H9 (cell line): ENCODE results near the gene OR2S2. TPM values are rescaled to one million over a fixed set of nuclear protein-coding genes. Genes with fewer than 3 reads are reported as not detected.

ENCODE experiments used
- DNase-seq: peaks from one replicate; pipeline ENCODE4 v3.0.0-alpha.2; 2017
- H2AFZ ChIP-seq: one replicate; pipeline ENCODE4 v1.6.1; 2013; ENCODE audit warnings: mild to moderate bottlenecking, low read length, control low read depth, moderate library complexity
- H2AK5ac ChIP-seq: 2 replicates; pipeline ENCODE4 v1.6.1; 2013; ENCODE audit warnings: low read length, control low read depth, mixed read lengths; ENCODE audit not compliant: insufficient read length
- H2BK120ac ChIP-seq: one replicate; pipeline ENCODE4 v1.6.1; 2013; ENCODE audit warnings: low read depth, mild to moderate bottlenecking, low read length, control low read depth, inconsistent platforms; ENCODE audit not compliant: poor library complexity, severe bottlenecking
- H2BK12ac ChIP-seq: 2 replicates; pipeline ENCODE4 v1.6.1; 2013; ENCODE audit warnings: low read length, control low read depth, mixed read lengths, low read depth; ENCODE audit not compliant: insufficient read length
- H2BK15ac ChIP-seq: 2 replicates; pipeline ENCODE4 v1.6.1; 2013; ENCODE audit warnings: low read depth, low read length, control low read depth
- H2BK20ac ChIP-seq: one replicate; pipeline ENCODE4 v1.6.1; 2013; ENCODE audit warnings: low read depth, mild to moderate bottlenecking, low read length, control low read depth, inconsistent platforms; ENCODE audit not compliant: poor library complexity, severe bottlenecking
- H2BK5ac ChIP-seq: 2 replicates; pipeline ENCODE4 v1.6.1; 2013; ENCODE audit warnings: low read length, control low read depth, mixed read lengths; ENCODE audit not compliant: insufficient read length
- H3K14ac ChIP-seq: 2 replicates; pipeline ENCODE4 v1.6.1; 2013; ENCODE audit warnings: low read length, control low read depth; ENCODE audit not compliant: insufficient read depth
- H3K18ac ChIP-seq: 2 replicates; pipeline ENCODE4 v1.6.1; 2013; ENCODE audit warnings: low read depth, mild to moderate bottlenecking, mixed read lengths, low read length, control low read depth; ENCODE audit not compliant: insufficient read length
- H3K23ac ChIP-seq: 2 replicates; pipeline ENCODE4 v1.6.1; 2013; ENCODE audit warnings: low read length, control low read depth, mixed read lengths, low read depth; ENCODE audit not compliant: insufficient read length
- H3K23me2 ChIP-seq: 2 replicates; pipeline ENCODE4 v1.6.1; 2013; ENCODE audit warnings: low read depth, mild to moderate bottlenecking, mixed read lengths, low read length, control low read depth; ENCODE audit not compliant: insufficient read length, poor library complexity, severe bottlenecking
- H3K27ac ChIP-seq: 2 replicates; pipeline ENCODE4 v1.5.1; 2013; ENCODE audit warnings: low read length, control low read depth, mixed read lengths, low read depth; ENCODE audit not compliant: insufficient read length
- H3K27me3 ChIP-seq: 2 replicates; pipeline ENCODE4 v1.6.1; 2013; ENCODE audit warnings: low read length, control low read depth, inconsistent platforms; ENCODE audit not compliant: insufficient read depth
- H3K4ac ChIP-seq: 2 replicates; pipeline ENCODE4 v1.6.1; 2013; ENCODE audit warnings: low read depth, mild to moderate bottlenecking, control low read depth, inconsistent platforms, low read length, moderate library complexity
- H3K4me1 ChIP-seq: 2 replicates; pipeline ENCODE4 v1.6.1; 2013; ENCODE audit warnings: low read length, control low read depth, inconsistent platforms; ENCODE audit not compliant: insufficient read depth
- H3K4me2 ChIP-seq: 2 replicates; pipeline ENCODE4 v1.6.1; 2013; ENCODE audit warnings: low read length, control low read depth, mixed read lengths; ENCODE audit not compliant: insufficient read length, insufficient read depth
- H3K56ac ChIP-seq: 2 replicates; pipeline ENCODE4 v1.6.1; 2013; ENCODE audit warnings: low read depth, mild to moderate bottlenecking, mixed read lengths, low read length, control low read depth; ENCODE audit not compliant: insufficient read length
- H3K79me1 ChIP-seq: 2 replicates; pipeline ENCODE4 v1.6.1; 2013; ENCODE audit warnings: low read depth, mild to moderate bottlenecking, moderate library complexity, low read length, control low read depth, inconsistent platforms; ENCODE audit not compliant: insufficient read depth, poor library complexity, severe bottlenecking
- H3K79me2 ChIP-seq: 2 replicates; pipeline ENCODE4 v1.6.1; 2013; ENCODE audit warnings: low read length, control low read depth, inconsistent platforms; ENCODE audit not compliant: insufficient read depth
- H3K9ac ChIP-seq: 2 replicates; pipeline ENCODE4 v1.6.1; 2013; ENCODE audit warnings: low read length, control low read depth, mixed read lengths; ENCODE audit not compliant: insufficient read length; ENCODE audit errors: extremely low read depth
- H3K9me3 ChIP-seq: one replicate; pipeline ENCODE4 v1.6.1; 2013; ENCODE audit warnings: low read depth, low read length, inconsistent platforms; ENCODE audit not compliant: control insufficient read depth
- H3T11ph ChIP-seq: one replicate; pipeline ENCODE4 v1.6.1; 2013; ENCODE audit warnings: mild to moderate bottlenecking, low read length, control low read depth, inconsistent platforms
- H4K20me1 ChIP-seq: one replicate; pipeline ENCODE4 v1.6.1; 2013; ENCODE audit not compliant: control insufficient read depth, insufficient read length, insufficient read depth
- H4K5ac ChIP-seq: 2 replicates; pipeline ENCODE4 v1.6.1; 2013; ENCODE audit warnings: low read depth, mild to moderate bottlenecking, mixed read lengths, low read length, control low read depth; ENCODE audit not compliant: insufficient read length
- H4K8ac ChIP-seq: replicated peaks from 2 replicates; pipeline ENCODE4 v1.6.1; 2013; ENCODE audit warnings: low read length, control low read depth, mixed read lengths, low read depth; ENCODE audit not compliant: insufficient read length
- H4K91ac ChIP-seq: 2 replicates; pipeline ENCODE4 v1.6.1; 2013; ENCODE audit warnings: low read depth, mild to moderate bottlenecking, moderate library complexity, mixed read lengths, low read length, control low read depth; ENCODE audit not compliant: insufficient read length
- H3K27ac Mint-ChIP-seq, 3 experiments: 2 replicates in 2 of 3; 3 replicates in 1 of 3; pipeline ENCODE4 v1.8.0; 2020 to 2021; ENCODE audit warnings: mixed read lengths in 3 of 3, mild to moderate bottlenecking in 1 of 3, moderate library complexity in 1 of 3
- H3K27me3 Mint-ChIP-seq: 2 replicates; pipeline ENCODE4 v1.8.0; 2021; ENCODE audit warnings: low read depth, mild to moderate bottlenecking, moderate library complexity, mixed read lengths
- H3K36me3 Mint-ChIP-seq, 3 experiments: 2 replicates in 2 of 3; 3 replicates in 1 of 3; pipeline ENCODE4 v1.8.0; 2020 to 2021; ENCODE audit warnings: low read depth in 3 of 3, mixed read lengths in 3 of 3; ENCODE audit not compliant: insufficient read depth in 1 of 3
- H3K4me1 Mint-ChIP-seq, 2 experiments: 2 replicates each; pipeline ENCODE4 v1.8.0; 2020; ENCODE audit warnings: mixed read lengths in 2 of 2
- H3K4me3 Mint-ChIP-seq, 2 experiments: 2 replicates in 1 of 2; 3 replicates in 1 of 2; pipeline ENCODE4 v1.8.0; 2020 to 2021; ENCODE audit warnings: mild to moderate bottlenecking in 2 of 2, mixed read lengths in 2 of 2, moderate library complexity in 1 of 2
- H3K9me3 Mint-ChIP-seq, 2 experiments: 2 replicates in 1 of 2; 3 replicates in 1 of 2; pipeline ENCODE4 v1.8.0; 2020; ENCODE audit warnings: mild to moderate bottlenecking in 2 of 2, mixed read lengths in 2 of 2, moderate library complexity in 1 of 2
- WGBS: extraction: QIAGEN DNeasy Blood & Tissue Kit; methylation state at CpG from one replicate; pipeline ENCODE4 v1.1.7; 2013; ENCODE audit warnings: missing lambda C conversion rate, low lambda C conversion rate, mixed read lengths; ENCODE audit not compliant: insufficient read length; ENCODE audit errors: extremely low coverage; 5-methylcytosine and 5-hydroxymethylcytosine counted together
- total RNA-seq: library from RNA; stranded (reverse); gene quantifications from 2 replicates; pipeline ENCODE4 v1.2.1, GENCODE V29; 2021
- TF ChIP-seq, protein P1 (sequence below): fragments of 200-600 bp; sonication (generic); conservative IDR thresholded peaks from 3 replicates; pipeline ENCODE4 v1.8.0; 2021; ENCODE audit warnings: antibody characterized with exemption, mild to moderate bottlenecking

Gene OR2S2
- total RNA-seq, 1 experiment from 2014 or later = not detected

DNA sequence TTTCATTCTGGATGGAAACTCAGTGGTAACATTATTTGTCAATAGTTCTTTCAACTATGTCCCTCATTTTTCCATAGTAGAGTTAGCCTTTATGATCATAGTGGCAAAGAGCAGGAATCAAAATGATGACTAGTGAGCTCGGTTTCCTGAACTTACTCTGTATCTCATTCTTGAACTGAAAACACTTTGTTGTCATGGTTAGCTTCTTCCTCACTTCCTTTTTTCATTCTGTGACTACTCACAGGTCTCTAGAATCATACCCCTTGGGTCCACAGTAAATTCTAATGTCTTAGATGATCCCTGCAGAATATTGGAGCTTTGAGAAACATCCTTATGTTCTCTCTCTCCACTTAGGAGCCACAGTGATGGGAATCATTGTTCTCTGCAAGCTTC is 49.4 kb upstream of the OR2S2 start:
- WGBS = no CpG with 5 or more reads among the region's 1 CpG
- Mint-ChIP-seq H3K4me1 (no peaks in the 10 kb centered on the region; a peak in 1 of 4 replicates), H3K4me3 (no peak overlapping the region), H3K27me3 (peaks cover 74% of the 10 kb centered on the region), H3K36me3 (peaks cover 0 to 7% (median 0%) of the 10 kb centered on the region in 3 experiments; a peak in 2 of 7 replicates), H3K27ac (no peak overlapping the region), H3K9me3 (peaks cover 8 to 13% of the 10 kb centered on the region in 2 experiments)
- no peak overlapping the region for H4K5ac ChIP-seq
- no peak overlapping the region for H3K4ac ChIP-seq
- H3K23ac ChIP-seq = no peak overlapping the region
- no peak overlapping the region for H3K9ac ChIP-seq
- H3T11ph ChIP-seq = no peak overlapping the region
- H2BK15ac ChIP-seq = no peak overlapping the region
- no peaks in the 10 kb centered on the region for H3K79me1 ChIP-seq
- no peak overlapping the region for H2BK20ac ChIP-seq
- no peak overlapping the region for H2AK5ac ChIP-seq
- no peaks in the 10 kb centered on the region for H3K9me3 ChIP-seq
- H3K27ac ChIP-seq = no peak overlapping the region
- no peak overlapping the region for H2BK120ac ChIP-seq
- no peaks in the 10 kb centered on the region for H3K79me2 ChIP-seq
- no peak overlapping the region for H2BK5ac ChIP-seq
- no peak overlapping the region for H4K8ac ChIP-seq
- no peaks in the 10 kb centered on the region for H3K27me3 ChIP-seq
- no peak overlapping the region for H2BK12ac ChIP-seq
- no peak for DNase-seq
- no peak overlapping the region for H3K4me2 ChIP-seq
- no peak overlapping the region for H3K18ac ChIP-seq
- H3K14ac ChIP-seq = no peak overlapping the region
- H2AFZ ChIP-seq = no peak overlapping the region
- H3K23me2 ChIP-seq = no peaks in the 10 kb centered on the region
- H3K4me1 ChIP-seq = no peaks in the 10 kb centered on the region
- TF ChIP-seq, protein P1, sequence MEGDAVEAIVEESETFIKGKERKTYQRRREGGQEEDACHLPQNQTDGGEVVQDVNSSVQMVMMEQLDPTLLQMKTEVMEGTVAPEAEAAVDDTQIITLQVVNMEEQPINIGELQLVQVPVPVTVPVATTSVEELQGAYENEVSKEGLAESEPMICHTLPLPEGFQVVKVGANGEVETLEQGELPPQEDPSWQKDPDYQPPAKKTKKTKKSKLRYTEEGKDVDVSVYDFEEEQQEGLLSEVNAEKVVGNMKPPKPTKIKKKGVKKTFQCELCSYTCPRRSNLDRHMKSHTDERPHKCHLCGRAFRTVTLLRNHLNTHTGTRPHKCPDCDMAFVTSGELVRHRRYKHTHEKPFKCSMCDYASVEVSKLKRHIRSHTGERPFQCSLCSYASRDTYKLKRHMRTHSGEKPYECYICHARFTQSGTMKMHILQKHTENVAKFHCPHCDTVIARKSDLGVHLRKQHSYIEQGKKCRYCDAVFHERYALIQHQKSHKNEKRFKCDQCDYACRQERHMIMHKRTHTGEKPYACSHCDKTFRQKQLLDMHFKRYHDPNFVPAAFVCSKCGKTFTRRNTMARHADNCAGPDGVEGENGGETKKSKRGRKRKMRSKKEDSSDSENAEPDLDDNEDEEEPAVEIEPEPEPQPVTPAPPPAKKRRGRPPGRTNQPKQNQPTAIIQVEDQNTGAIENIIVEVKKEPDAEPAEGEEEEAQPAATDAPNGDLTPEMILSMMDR = no peak
- no peak overlapping the region for H4K91ac ChIP-seq
- no peak overlapping the region for H3K56ac ChIP-seq
- no peaks in the 10 kb centered on the region for H4K20me1 ChIP-seq
